Gastroesophageal sphincter (tissue), 4 donors: ENCODE measurements around the gene KCNK4. TPM values are rescaled to one million over a fixed set of nuclear protein-coding genes. Genes with fewer than 3 reads are reported as not detected.

Source experiments
- ATAC-seq: fragments of 150-250 bp; one replicate; pipeline ENCODE4 v1.9.1; 2016; ENCODE audit warnings: mild to moderate bottlenecking, moderate library complexity
- H3K27ac ChIP-seq, 4 donors: fragments of 200-600 bp; sonication (generic) in 3 of 4; 1 replicate in 3 of 4; 2 replicates in 1 of 4; pipeline ENCODE4 v1.5.1; 2016 to 2019
- H3K27me3 ChIP-seq: fragments of 200-600 bp; sonication (generic); one replicate; pipeline ENCODE4 v1.5.1; 2019
- H3K36me3 ChIP-seq, 2 donors: fragments of 200-600 bp; sonication (generic); one replicate each; pipeline ENCODE4 v1.5.1; 2019; ENCODE audit warnings: control low read depth in 1 of 2
- H3K4me1 ChIP-seq, 3 donors: fragments of 200-600 bp; sonication (generic); 1 replicate in 2 of 3; 2 replicates in 1 of 3; pipeline ENCODE4 v1.5.1; 2016 to 2019; ENCODE audit warnings: control low read depth in 2 of 3
- H3K4me3 ChIP-seq, 2 donors: fragments of 200-600 bp; sonication (generic); one replicate each; pipeline ENCODE4 v1.5.1; 2019; ENCODE audit warnings: mild to moderate bottlenecking in 1 of 2, moderate library complexity in 1 of 2
- H3K9me3 ChIP-seq, 3 donors: fragments of 200-600 bp; sonication (generic); one replicate each; pipeline ENCODE4 v1.5.1; 2017 to 2019; ENCODE audit warnings: control low read depth in 2 of 3
- CTCF ChIP-seq, 4 experiments: fragments of 200-600 bp in 2 of 4; fragments of 450-650 bp in 2 of 4; sonication (generic) in 1 of 4; IDR thresholded peaks; one replicate each; pipeline ENCODE4 v1.5.1; 2017 to 2019; ENCODE audit warnings: antibody characterized with exemption in 4 of 4, mild to moderate bottlenecking in 2 of 4, moderate library complexity in 2 of 4
- EP300 ChIP-seq: sonication (generic); formaldehyde crosslinking; IDR thresholded peaks from one replicate; pipeline ENCODE4 v1.6.1; 2017; ENCODE audit warnings: antibody characterized with exemption, mild to moderate bottlenecking
- POLR2A ChIP-seq, 2 donors: fragments of 450-650 bp; IDR thresholded peaks; one replicate each; pipeline ENCODE4 v1.6.1; 2017; ENCODE audit warnings: antibody characterized with exemption in 2 of 2, mild to moderate bottlenecking in 2 of 2, moderate library complexity in 1 of 2
- POLR2AphosphoS5 ChIP-seq: sonication (generic); formaldehyde crosslinking; IDR thresholded peaks from one replicate; pipeline ENCODE4 v1.6.1; 2017; ENCODE audit warnings: antibody characterized with exemption
- WGBS, 2 donors: methylation state at CpG; one replicate each; pipeline ENCODE4 v1.1.5; 2018; ENCODE audit warnings: low coverage in 1 of 2; 5-methylcytosine and 5-hydroxymethylcytosine counted together
- total RNA-seq, 4 donors: library from RNA; depleted of rRNA; stranded (reverse); fragments of >200 nt; gene quantifications; one replicate each; pipeline ENCODE4 v1.1.0, GENCODE V29; 2016

KCNK4 gene
- total RNA-seq, 4 donors from 2014 or later = 0.31 TPM; not detected in 3

DNA sequence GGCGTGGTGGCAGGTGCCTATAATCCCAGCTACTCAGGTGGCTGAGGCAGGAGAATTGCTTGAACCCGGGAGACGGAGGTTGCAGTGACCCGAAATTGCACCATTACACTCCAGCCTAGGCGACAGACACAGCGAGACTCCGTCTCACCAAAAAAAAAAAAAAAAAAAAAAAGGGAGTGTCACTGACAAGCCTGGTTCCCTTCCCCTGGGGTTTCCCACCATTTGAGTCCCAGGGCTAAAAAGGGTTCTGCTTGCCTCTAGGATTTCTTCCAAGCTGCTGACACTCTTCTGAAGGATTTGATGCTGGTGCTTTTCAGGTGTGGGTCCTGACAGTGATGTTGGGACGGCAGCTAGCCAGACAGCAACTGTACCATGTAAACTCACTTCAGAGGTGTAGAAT, 47.6 kb downstream of the KCNK4 start:
- no peak for ATAC-seq
- TF ChIP-seq EP300 = no peak
- no peak for TF ChIP-seq POLR2AphosphoS5
- no peak for TF ChIP-seq POLR2A (IDR thresholded peaks at IDR 0.05)
- TF ChIP-seq CTCF (IDR thresholded peaks at IDR 0.05) = no peak
- Histone ChIP-seq H3K36me3 (no peaks in the 10 kb centered on the region), H3K27me3 (no peaks in the 10 kb centered on the region), H3K4me3 (no peak overlapping the region), H3K9me3 (no peaks in the 10 kb centered on the region), H3K27ac (no peak overlapping the region), H3K4me1 (peaks cover 0 to 25% (median 10%) of the 10 kb centered on the region in 3 donors)
- WGBS, 2 donors = 80% methylated on average over 5 of the region's 8 CpGs; no CpG with 5 or more reads in 1 of the 2 donors

- TF ChIP-seq CTCF (IDR thresholded peaks at IDR 0.05) (no peak), POLR2A (IDR thresholded peaks at IDR 0.05) (no peak), POLR2AphosphoS5 (no peak), EP300 (no peak)
- Histone ChIP-seq H3K4me3 (no peak overlapping the region), H3K27ac (no peak overlapping the region), H3K4me1 (peaks cover 0 to 26% (median 10%) of the 10 kb centered on the region in 3 donors), H3K36me3 (no peaks in the 10 kb centered on the region), H3K27me3 (no peaks in the 10 kb centered on the region), H3K9me3 (no peaks in the 10 kb centered on the region)
- 57 to 65% methylated on average over 2 to 4 of the region's 4 CpGs for WGBS, 2 donors
- no peak for ATAC-seq
These were observed 48.2 kb downstream of the KCNK4 start for GRCh38 chr11:64339286-64339685.

- H3K36me3 ChIP-seq = no peaks in the 10 kb centered on the region
- peak within 1 kb of the TSS in 1 of 4 donors; percentile 14 for H3K27ac ChIP-seq
- TF ChIP-seq POLR2AphosphoS5 (no peak), CTCF (IDR thresholded peaks at IDR 0.05) (no peak), EP300 (no peak), POLR2A (IDR thresholded peaks at IDR 0.05) (no peak)
- peaks cover 0 to 26% (median 10%) of the 10 kb centered on the region in 3 donors for H3K4me1 ChIP-seq
- no peaks in the 10 kb centered on the region for H3K27me3 ChIP-seq
- WGBS, 2 donors = 60 to 87% methylated on average over 3 to 6 of the region's 16 CpGs
- H3K4me3 ChIP-seq = peak within 1 kb of the TSS in 1 of 2 donors; percentile 39
- ATAC-seq = no peak
- H3K9me3 ChIP-seq = no peaks in the 10 kb centered on the region
These were observed 48.8 kb downstream of the KCNK4 start, which contains the start of gene CCDC88B for GRCh38 chr11:64339754-64340408. Gene CCDC88B (plus strand): TSS chr11:64340204. CDS start chr11:64340267, 63 bp downstream.

- Histone ChIP-seq H3K9me3 (no peaks in the 10 kb centered on the region), H3K4me3 (peak overlapping the region in 1 of 2 donors; percentile 39), H3K4me1 (peaks cover 0 to 26% (median 10%) of the 10 kb centered on the region in 3 donors), H3K36me3 (no peaks in the 10 kb centered on the region), H3K27ac (no peak overlapping the region), H3K27me3 (no peaks in the 10 kb centered on the region)
- ATAC-seq = no peak
- 39 to 50% methylated on average over 2 to 3 of the region's 33 CpGs for WGBS, 2 donors
- TF ChIP-seq EP300 = no peak
- TF ChIP-seq POLR2A (IDR thresholded peaks at IDR 0.05) = no peak
- no peak for TF ChIP-seq CTCF (IDR thresholded peaks at IDR 0.05)
- no peak for TF ChIP-seq POLR2AphosphoS5
These were observed 49.7 kb downstream of the KCNK4 start for GRCh38 chr11:64340671-64341335.
